ENCODE results near the gene OGDHL.
"Not testable (repeated sequence)": the region's sequence is repeated elsewhere in the genome, so short reads cannot be mapped to it uniquely, and the experiment has no call there.

Gene OGDHL

DNA sequence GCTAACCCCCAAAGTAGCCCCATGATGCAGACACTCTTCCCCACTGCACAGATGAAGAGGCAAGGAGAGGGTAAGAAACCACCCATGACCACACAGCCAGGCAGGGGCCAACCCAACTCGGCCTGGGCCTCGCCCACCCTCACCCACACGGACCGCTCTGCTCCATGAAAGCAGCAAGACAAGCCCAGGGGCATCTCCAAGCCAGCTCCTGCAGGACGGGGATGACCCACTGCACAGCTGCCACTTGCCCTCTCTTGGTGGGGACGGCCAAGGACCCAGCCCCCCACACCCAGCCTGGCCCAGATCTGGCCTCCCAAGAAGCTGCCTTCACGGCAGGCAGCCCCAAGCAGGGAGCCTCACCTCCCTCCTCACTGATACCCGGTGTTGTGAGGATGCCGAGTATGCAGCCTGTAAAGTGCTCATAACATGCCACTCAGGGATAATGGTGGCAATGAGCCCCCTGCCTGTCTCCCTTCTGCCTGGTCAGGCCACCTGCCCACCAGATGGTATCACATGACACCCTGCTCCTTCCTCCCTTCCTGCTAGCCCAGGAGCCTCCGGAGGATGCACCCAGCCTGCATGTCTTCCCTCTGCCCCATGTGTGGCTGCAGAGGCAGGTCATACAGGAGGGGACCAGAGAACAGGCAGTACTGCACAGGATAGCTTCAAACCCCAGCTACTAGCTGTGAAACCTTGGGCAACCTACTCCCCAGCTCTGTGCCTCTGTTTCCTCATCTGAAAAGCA, 23.3 kb downstream of the OGDHL start:
- no peak for DNase-seq (ENCODE audit: low read depth)

GRCh38 chr10:49737474-49738201, 24.5 kb downstream of the OGDHL start:
- DNase-seq (ENCODE audit: low read depth) = no peak

- no peak for DNase-seq (ENCODE audit: low read depth)
Measured at GRCh38 chr10:49736564-49737113, 25.5 kb downstream of the OGDHL start.

GRCh38 chr10:49735848-49736563, 26.1 kb downstream of the OGDHL start:
- no peak for DNase-seq (ENCODE audit: low read depth)

GRCh38 chr10:49735161-49735560, 27.0 kb downstream of the OGDHL start:
- no peak for DNase-seq (ENCODE audit: low read depth)

DNA sequence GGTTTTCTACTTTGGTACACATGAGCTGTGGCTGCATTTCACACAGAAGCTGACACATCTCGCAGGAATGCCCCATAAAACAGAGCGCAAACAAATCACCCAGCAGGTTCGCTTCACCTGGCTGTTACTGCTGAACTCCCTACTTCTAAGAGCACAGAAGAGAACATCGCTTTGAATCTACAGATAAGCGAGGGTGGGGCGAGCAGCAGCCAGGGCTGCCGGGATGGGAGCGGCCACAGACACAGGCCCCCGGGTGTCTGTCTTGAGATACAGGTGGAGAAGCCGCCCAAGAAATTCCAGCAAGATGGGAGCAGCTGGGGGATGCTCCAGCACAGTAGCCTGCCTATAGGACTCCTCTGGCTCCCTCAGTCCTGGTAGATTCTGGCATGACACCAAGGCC, 27.4 kb downstream of the OGDHL start:
- no peak for DNase-seq (ENCODE audit: low read depth)

DNA sequence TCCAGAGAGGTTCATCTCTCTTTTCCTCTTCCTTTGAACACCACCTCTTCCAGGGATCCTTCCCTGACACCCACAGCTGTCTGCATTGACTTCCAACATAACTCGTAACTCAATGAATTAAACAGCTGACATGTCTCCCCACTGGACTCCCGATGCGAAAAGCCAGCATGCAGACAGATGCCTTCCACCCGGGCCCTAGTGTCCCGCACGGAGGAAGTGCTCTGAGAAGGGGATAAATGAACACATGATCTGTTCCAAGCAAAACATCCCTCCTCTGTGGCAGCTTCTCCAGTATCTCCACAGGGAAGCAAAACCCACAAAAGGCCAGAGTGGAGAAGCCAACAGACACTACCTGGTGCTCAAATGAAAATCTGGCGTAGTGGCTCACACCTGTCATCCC, 28.3 kb downstream of the OGDHL start:
- DNase-seq (ENCODE audit: low read depth) = no peak

GRCh38 chr10:49726593-49726992, 35.5 kb downstream of the OGDHL start:
- DNase-seq (ENCODE audit: low read depth) = no peak

DNA sequence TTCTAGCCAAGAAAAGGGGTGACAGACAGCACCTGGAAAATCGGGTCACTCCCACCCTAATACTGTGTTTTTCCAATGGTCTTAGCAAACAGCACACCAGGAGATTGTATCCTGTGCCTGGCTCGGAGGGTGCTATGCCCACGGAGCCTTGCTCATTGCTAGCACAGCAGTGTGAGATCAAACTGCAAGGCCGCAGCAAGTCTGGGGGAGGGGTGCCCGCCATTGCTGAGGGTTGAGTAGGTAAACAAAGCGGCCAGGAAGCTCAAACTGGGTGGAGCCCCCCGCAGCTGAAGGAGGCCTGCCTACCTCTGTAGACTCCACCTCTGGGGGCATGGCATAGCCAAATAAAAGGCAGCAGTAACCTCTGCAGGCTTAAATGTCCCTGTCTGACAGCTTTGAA, 47.0 kb downstream of the OGDHL start:
- not testable (repeated sequence) for DNase-seq (ENCODE audit: low read depth)

GRCh38 chr10:49713266-49713665, 48.9 kb downstream of the OGDHL start:
- DNase-seq (ENCODE audit: low read depth) = no peak

DNA sequence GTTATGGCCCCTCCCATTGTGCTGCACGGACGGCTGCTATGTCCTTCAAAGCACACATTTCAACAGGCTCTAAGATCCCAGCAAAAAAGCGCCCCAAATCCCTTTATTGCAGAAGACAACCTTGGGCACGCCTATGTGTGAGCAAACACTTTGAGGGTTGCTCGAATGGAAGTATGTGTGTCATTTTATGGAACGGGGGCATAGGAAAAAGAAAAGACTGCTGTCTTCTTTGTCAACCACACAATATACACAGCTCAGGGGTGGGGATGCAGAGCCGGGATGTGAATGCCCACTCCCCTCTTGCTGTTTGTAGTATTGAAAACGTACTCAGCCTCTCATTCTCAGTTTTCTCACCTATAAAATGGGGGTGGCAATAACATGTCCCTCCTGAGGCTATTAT, 50.6 kb downstream of the OGDHL start:
- no peak for DNase-seq (ENCODE audit: low read depth)

GRCh38 chr10:49710966-49711365, 51.2 kb downstream of the OGDHL start:
- no peak for DNase-seq (ENCODE audit: low read depth)

DNA sequence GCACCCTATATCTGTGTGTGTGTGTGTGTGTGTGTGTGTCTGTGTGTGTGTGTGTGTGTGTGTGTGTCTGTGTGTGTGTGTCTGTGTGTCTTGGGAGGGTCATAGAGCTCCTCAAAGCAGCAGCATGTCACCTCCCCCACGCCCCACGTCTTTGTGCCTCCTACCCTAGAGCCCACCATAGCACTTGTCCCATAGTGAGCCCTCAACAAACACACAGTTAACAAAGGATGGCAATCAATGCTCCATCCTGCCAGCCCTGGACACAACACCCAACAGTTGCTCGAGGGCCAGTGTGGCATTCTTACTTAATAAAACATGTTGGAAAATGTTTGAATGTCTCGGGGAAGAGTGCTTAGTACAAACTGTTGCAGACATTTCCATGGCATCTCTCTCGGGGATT, 52.2 kb downstream of the OGDHL start:
- no peak for DNase-seq (ENCODE audit: low read depth)

- DNase-seq (ENCODE audit: low read depth) = no peak
Measured at GRCh38 chr10:49707585-49707984, 54.5 kb downstream of the OGDHL start.

DNA sequence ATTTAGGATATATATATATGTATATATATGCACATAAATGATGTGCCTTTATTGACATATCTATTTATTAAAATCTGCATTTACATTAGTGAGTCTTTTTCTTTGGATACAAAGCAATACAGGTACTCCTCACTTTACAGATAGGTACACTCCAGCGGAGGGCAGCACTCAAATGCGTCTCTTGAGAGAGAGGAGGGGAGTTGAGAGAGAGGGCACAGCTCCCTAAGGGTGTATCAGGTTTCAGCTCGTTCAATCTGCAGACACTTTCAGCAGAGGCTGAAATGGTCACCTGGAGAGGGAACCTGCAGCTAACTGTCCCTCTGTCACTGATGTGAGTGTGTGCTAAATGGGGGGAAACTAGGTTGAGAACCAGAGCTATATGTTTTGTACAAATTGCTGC, 61.1 kb downstream of the OGDHL start:
- DNase-seq (ENCODE audit: low read depth) = no peak

DNA sequence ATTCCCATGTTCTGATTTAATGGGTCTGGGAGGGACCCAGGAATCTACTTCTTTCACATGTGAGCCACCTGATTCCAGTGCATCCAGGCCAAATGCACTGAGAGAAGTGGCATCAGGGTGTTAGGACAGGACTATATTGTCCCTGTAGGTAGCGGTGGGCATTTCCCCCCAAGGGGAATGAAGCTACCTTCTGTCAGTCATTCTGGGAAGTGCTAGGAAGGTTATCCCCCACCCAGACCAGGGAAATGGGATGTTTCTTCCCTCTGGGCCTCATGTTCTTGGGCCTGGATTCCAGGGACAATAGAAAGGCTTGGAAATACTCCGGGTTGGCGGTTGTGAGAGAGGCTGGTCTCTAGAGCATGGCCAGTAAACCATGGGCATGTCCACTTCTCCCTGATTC, 61.9 kb downstream of the OGDHL start:
- no peak for DNase-seq (ENCODE audit: low read depth)

DNA sequence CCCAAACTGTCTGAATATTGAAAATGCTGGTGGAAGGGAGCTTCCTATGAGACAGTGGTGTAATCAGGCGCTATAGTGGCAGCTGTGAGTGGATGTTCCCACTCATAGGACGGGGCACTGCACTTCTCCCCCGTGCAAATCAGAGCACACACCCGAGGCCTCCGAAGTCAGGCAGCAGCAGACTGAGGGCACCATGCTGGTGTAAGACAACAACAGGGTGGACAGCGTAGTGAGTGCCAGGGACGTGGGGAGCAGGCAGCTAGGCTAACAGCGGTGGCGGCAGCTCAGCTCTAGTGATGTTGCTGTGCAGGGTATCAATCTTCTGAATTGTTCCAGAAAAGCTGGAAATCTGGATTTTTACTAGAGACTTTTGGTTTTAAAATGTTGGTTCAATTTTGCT, 63.4 kb downstream of the OGDHL start:
- no peak for DNase-seq (ENCODE audit: low read depth)

- DNase-seq (ENCODE audit: low read depth) = no peak
Measured at GRCh38 chr10:49696311-49696710, 65.8 kb downstream of the OGDHL start.

GRCh38 chr10:49694466-49694865, 67.7 kb downstream of the OGDHL start:
- no peak for DNase-seq (ENCODE audit: low read depth)

GRCh38 chr10:49691588-49691987, 70.5 kb downstream of the OGDHL start:
- DNase-seq (ENCODE audit: low read depth) = no peak

GRCh38 chr10:49690698-49691356, 71.3 kb downstream of the OGDHL start:
- DNase-seq (ENCODE audit: low read depth) = no peak

DNA sequence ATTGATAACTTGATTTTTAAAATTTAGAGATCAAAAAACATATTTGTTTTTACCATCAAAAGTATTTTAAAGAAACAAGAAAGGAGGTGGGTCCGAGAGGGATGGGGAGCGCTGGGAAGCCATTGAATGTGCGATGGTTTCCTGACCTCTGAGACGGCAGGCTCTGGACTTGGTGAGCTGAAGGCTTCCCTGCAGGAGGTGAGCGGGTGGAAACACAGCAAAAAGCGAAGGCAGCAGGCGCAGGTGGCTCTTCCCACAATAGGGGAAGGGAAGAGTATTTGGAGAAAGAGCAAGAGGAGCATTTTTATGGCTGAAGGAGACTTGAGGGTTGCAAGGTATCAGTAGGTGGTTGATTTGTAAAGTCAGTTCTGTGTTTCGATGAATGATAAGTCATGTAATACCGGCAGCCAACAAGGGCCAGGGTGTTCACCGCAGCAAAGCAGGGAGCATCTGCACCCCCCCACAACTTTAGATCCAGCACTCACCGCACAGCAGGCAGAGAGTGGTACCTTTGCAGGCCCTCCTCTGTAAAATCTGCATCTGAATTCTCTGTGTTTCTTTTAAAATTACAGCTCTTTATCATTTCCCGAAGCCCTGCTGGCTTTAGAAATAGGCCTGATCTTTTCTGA, 72.1 kb downstream of the OGDHL start:
- DNase-seq (ENCODE audit: low read depth) = no peak
